Ishikawa (cell line): ENCODE measurements around the gene FHOD1.

ENCODE experiments used
- EGR1 ChIP-seq: IDR thresholded peaks from 2 replicates; pipeline ENCODE4 v1.6.1; 2012
- FOXM1 ChIP-seq: IDR thresholded peaks from 2 replicates; pipeline ENCODE4 v1.6.1; 2012; ENCODE audit warnings: low read depth, borderline replicate concordance
- MAX ChIP-seq: IDR thresholded peaks from 2 replicates; pipeline ENCODE4 v1.6.1; 2012
- REST ChIP-seq: IDR thresholded peaks from 2 replicates; pipeline ENCODE4 v1.6.1; 2012; ENCODE audit warnings: low read depth, mild to moderate bottlenecking
- USF1 ChIP-seq: IDR thresholded peaks from 2 replicates; pipeline ENCODE4 v1.6.1; 2012
- YY1 ChIP-seq: IDR thresholded peaks from 2 replicates; pipeline ENCODE4 v1.6.1; 2012; ENCODE audit warnings: low read depth

- TF ChIP-seq FOXM1 (no peak), MAX (no peak), USF1 (no peak), REST (no peak), YY1 (no peak), EGR1 (no peak)
Observed at GRCh38 chr16:67190448-67191399, 56.6 kb downstream of the FHOD1 start.
